DOHH2 (cell line): ENCODE results near the gene PASK.
"Not testable (repeated sequence)": the region's sequence is repeated elsewhere in the genome, so short reads cannot be mapped to it uniquely, and the experiment has no call there.

Source experiments
- H3F3A ChIP-seq: fragments of 200-600 bp; sonication (generic), shearing (Covaris generic); 2 replicates; pipeline ENCODE4 v1.6.0; 2016; ENCODE audit warnings: antibody characterized with exemption, mild to moderate bottlenecking; ENCODE audit not compliant: control insufficient read depth, insufficient read depth
- H3K27ac ChIP-seq: fragments of 200-600 bp; sonication (generic); 2 replicates; pipeline ENCODE4 v1.5.1; 2014; ENCODE audit warnings: low read depth, mild to moderate bottlenecking, low read length, moderate library complexity
- H3K27me3 ChIP-seq: fragments of 200-600 bp; sonication (generic); 2 replicates; pipeline ENCODE4 v1.6.1; 2014; ENCODE audit warnings: mild to moderate bottlenecking, low read length, mixed read lengths; ENCODE audit not compliant: control insufficient read depth
- H3K36me3 ChIP-seq: fragments of 200-600 bp; sonication (generic); 2 replicates; pipeline ENCODE4 v1.6.1; 2014; ENCODE audit warnings: mild to moderate bottlenecking, low read length, moderate library complexity, mixed read lengths; ENCODE audit not compliant: control insufficient read depth
- H3K4me1 ChIP-seq: fragments of 200-600 bp; sonication (generic); 2 replicates; pipeline ENCODE4 v1.6.1; 2014; ENCODE audit warnings: mild to moderate bottlenecking, low read length, mixed read lengths; ENCODE audit not compliant: control insufficient read depth
- H3K4me2 ChIP-seq: fragments of 200-600 bp; sonication (generic); 2 replicates; pipeline ENCODE4 v1.6.0; 2014; ENCODE audit warnings: mild to moderate bottlenecking, low read length, moderate library complexity
- H3K4me3 ChIP-seq: fragments of 200-600 bp; sonication (generic); 2 replicates; pipeline ENCODE4 v1.5.1; 2014; ENCODE audit warnings: mild to moderate bottlenecking, low read length, mixed read lengths
- H3K79me2 ChIP-seq: fragments of 200-600 bp; sonication (generic); 2 replicates; pipeline ENCODE4 v1.6.1; 2014; ENCODE audit warnings: mild to moderate bottlenecking, low read length, mixed read lengths; ENCODE audit not compliant: control insufficient read depth
- H3K9me2 ChIP-seq: fragments of 200-600 bp; sonication (generic); replicated peaks from 2 replicates; pipeline ENCODE4 v1.6.1; 2014; ENCODE audit warnings: mild to moderate bottlenecking, low read length, mixed read lengths; ENCODE audit not compliant: control insufficient read depth
- H3K9me3 ChIP-seq: fragments of 200-600 bp; sonication (generic); 2 replicates; pipeline ENCODE4 v1.6.1; 2014; ENCODE audit warnings: antibody characterized with exemption, low read length, mixed read lengths; ENCODE audit not compliant: control insufficient read depth, insufficient read depth
- H4K20me1 ChIP-seq: fragments of 200-600 bp; sonication (generic); 2 replicates; pipeline ENCODE4 v1.6.0; 2014; ENCODE audit warnings: low read depth, mild to moderate bottlenecking, antibody characterized with exemption, low read length, moderate library complexity; ENCODE audit not compliant: control insufficient read depth, insufficient read depth
- CTCF ChIP-seq: fragments of 200-600 bp; sonication (generic); IDR thresholded peaks from one replicate; pipeline ENCODE4 v1.5.1; 2014; ENCODE audit warnings: antibody characterized with exemption, mild to moderate bottlenecking, low read depth, low read length; ENCODE audit not compliant: poor library complexity, severe bottlenecking
- EZH2phosphoT487 ChIP-seq: fragments of 200-600 bp; sonication (generic); IDR thresholded peaks from 2 replicates; pipeline ENCODE4 v1.6.1; 2017; ENCODE audit warnings: borderline replicate concordance, mild to moderate bottlenecking, antibody characterized with exemption, low read length, moderate library complexity, mixed read lengths

The PASK gene

GRCh38 chr2:241108271-241109209 lies 40.7 kb downstream of the PASK start:
- H3K4me2 ChIP-seq: no peak overlapping the region

GRCh38 chr2:241107031-241107783 lies 42.1 kb downstream of the PASK start:
- no peaks in the 10 kb centered on the region for H4K20me1 ChIP-seq
- H3K9me2 ChIP-seq: no peaks in the 10 kb centered on the region
- peaks cover 2% of the 10 kb centered on the region; the same call in 1 of the 2 replicates for H3F3A ChIP-seq
- no peak overlapping the region for H3K27ac ChIP-seq
- no peaks in the 10 kb centered on the region for H3K27me3 ChIP-seq
- peaks cover 14% of the 10 kb centered on the region for H3K79me2 ChIP-seq
- no peak overlapping the region for H3K4me3 ChIP-seq
- TF ChIP-seq CTCF (no peak), EZH2phosphoT487 (no peak)
- H3K4me1 ChIP-seq: peaks cover 29% of the 10 kb centered on the region
- peaks cover 20% of the 10 kb centered on the region for H3K36me3 ChIP-seq
- H3K4me2 ChIP-seq: no peak overlapping the region
- no peaks in the 10 kb centered on the region for H3K9me3 ChIP-seq

More at GRCh38 chr2:241108271-241109209, 40.7 kb downstream of the PASK start:
- Histone ChIP-seq H3K36me3 (peaks cover 25% of the 10 kb centered on the region), H3K27me3 (no peaks in the 10 kb centered on the region), H3F3A (no peaks in the 10 kb centered on the region), H3K9me2 (no peaks in the 10 kb centered on the region), H4K20me1 (no peaks in the 10 kb centered on the region), H3K4me1 (peaks cover 22% of the 10 kb centered on the region), H3K27ac (no peak overlapping the region), H3K79me2 (peaks cover 1% of the 10 kb centered on the region), H3K9me3 (no peaks in the 10 kb centered on the region), H3K4me3 (no peak overlapping the region)
- no peak for TF ChIP-seq CTCF
- TF ChIP-seq EZH2phosphoT487: no peak

- no peak for TF ChIP-seq EZH2phosphoT487
- TF ChIP-seq CTCF: no peak
- Histone ChIP-seq H3K79me2 (peaks cover 29% of the 10 kb centered on the region), H3K27ac (no peak overlapping the region), H3K36me3 (peaks cover 26% of the 10 kb centered on the region), H3K9me3 (no peaks in the 10 kb centered on the region), H3F3A (peaks cover 2% of the 10 kb centered on the region; the same call in 1 of the 2 replicates), H3K4me1 (peaks cover 28% of the 10 kb centered on the region), H3K4me2 (no peak overlapping the region), H3K27me3 (no peaks in the 10 kb centered on the region), H4K20me1 (peaks cover 4% of the 10 kb centered on the region), H3K4me3 (no peak overlapping the region), H3K9me2 (no peaks in the 10 kb centered on the region)
Measured at GRCh38 chr2:241105641-241106040, 43.6 kb downstream of the PASK start.

- H3K9me2 ChIP-seq, H3F3A ChIP-seq, H3K4me2 ChIP-seq, H3K9me3 ChIP-seq, H3K4me3 ChIP-seq, H4K20me1 ChIP-seq, H3K27ac ChIP-seq, H3K27me3 ChIP-seq: not testable (repeated sequence)
- Histone ChIP-seq H3K79me2 (peaks cover 39% of the 10 kb centered on the region), H3K36me3 (peaks cover 36% of the 10 kb centered on the region), H3K4me1 (peaks cover 31% of the 10 kb centered on the region)
Measured at GRCh38 chr2:241104611-241105010, 44.7 kb downstream of the PASK start.
